GM12878 (cell line): ENCODE data around the gene TTC16. TPM values are rescaled to one million over a fixed set of nuclear protein-coding genes. Genes with fewer than 3 reads are reported as not detected.

Experiments used
- ATAC-seq: fragments of 200-7000 bp; cut with Tn5 transposase; 3 replicates; pipeline ENCODE4 v1.9.1; 2020; ENCODE audit warnings: mild to moderate bottlenecking, moderate library complexity
- BruUV-seq: library from RNA; stranded (reverse); fragments of 400-500 nt; replicated peaks from 2 replicates; lab custom pipeline; 2021; lab: Mats Ljungman, UMichigan
- CTCF ChIA-PET: fragments of 300-600 bp; sonication (Branson Sonifier 250); formaldehyde crosslinking; extraction: SDS; loops from one replicate; lab custom pipeline; 2021; ENCODE audit warnings: inconsistent platforms; lab: Yijun Ruan, JAX
- POLR2A ChIA-PET: fragments of 350-600 bp; formaldehyde crosslinking; extraction: SDS; loops from one replicate; lab custom pipeline; 2021; ENCODE audit warnings: inconsistent platforms; lab: Charles Lee
- RAD21 ChIA-PET: fragments of 300-600 bp; sonication (Branson Sonifier 250); formaldehyde crosslinking; loops from one replicate; lab custom pipeline; 2023; ENCODE audit warnings: antibody characterized with exemption; ENCODE audit not compliant: unreplicated experiment; lab: Charles Lee
- SMC1A ChIA-PET: fragments of 300-600 bp; sonication (Branson Sonifier 250); formaldehyde crosslinking; loops from one replicate; lab custom pipeline; 2023; ENCODE audit not compliant: unreplicated experiment, uncharacterized antibody; lab: Charles Lee
- DNase-seq: peaks from one replicate; pipeline ENCODE4 v3.0.0-alpha.2; 2011; ENCODE audit warnings: low read depth, low spot score
- FAIRE-seq: peaks from 3 replicates; lab custom pipeline; 2011; peaks lifted over from hg19 to GRCh38; lab: Jason Lieb, UNC
- H2AFZ ChIP-seq: 2 replicates; pipeline ENCODE4 v1.6.0; 2011; ENCODE audit warnings: low read depth, low read length, control low read depth; ENCODE audit not compliant: control insufficient read depth
- H3K27ac ChIP-seq: 2 replicates; pipeline ENCODE4 v1.5.1; 2011; ENCODE audit warnings: control low read depth; ENCODE audit not compliant: control insufficient read depth, insufficient read depth
- H3K27me3 ChIP-seq, 2 experiments: replicated peaks in 1 of 2; 2 replicates each; pipeline versions ENCODE4 v1.6.0 to v1.6.1; 2011; ENCODE audit warnings: low read length in 1 of 2; ENCODE audit not compliant: control insufficient read depth in 2 of 2, insufficient read depth in 2 of 2
- H3K36me3 ChIP-seq, 2 experiments: 2 replicates each; pipeline ENCODE4 v1.5.1; 2011; ENCODE audit warnings: low read length in 1 of 2; ENCODE audit not compliant: control insufficient read depth in 2 of 2, insufficient read depth in 2 of 2
- H3K4me1 ChIP-seq: 2 replicates; pipeline ENCODE4 v1.6.1; 2011; ENCODE audit warnings: mild to moderate bottlenecking, low read length, moderate library complexity, mixed read lengths; ENCODE audit not compliant: control insufficient read depth, insufficient read depth
- H3K4me2 ChIP-seq: 2 replicates; pipeline ENCODE4 v1.6.0; 2011; ENCODE audit warnings: control low read depth; ENCODE audit not compliant: control insufficient read depth, insufficient read depth
- H3K4me3 ChIP-seq: fragments of 200-600 bp; sonication (generic); 2 replicates; pipeline ENCODE4 v1.5.1; 2016
- H3K79me2 ChIP-seq: 2 replicates; pipeline ENCODE4 v1.6.0; 2011; ENCODE audit warnings: low read length; ENCODE audit not compliant: control insufficient read depth, insufficient read depth
- H3K9ac ChIP-seq: 2 replicates; pipeline ENCODE4 v1.8.0; 2011; ENCODE audit warnings: low read length, control low read depth, mixed read lengths; ENCODE audit not compliant: control insufficient read depth, insufficient read depth
- H3K9me3 ChIP-seq: replicated peaks from 3 replicates; pipeline ENCODE4 v1.5.1; 2011; ENCODE audit warnings: mild to moderate bottlenecking, low read length; ENCODE audit not compliant: control insufficient read depth, insufficient read depth
- H4K20me1 ChIP-seq: 2 replicates; pipeline ENCODE4 v1.6.0; 2011; ENCODE audit not compliant: control insufficient read depth, insufficient read depth
- E4F1 ChIP-seq: fragments of 450-650 bp; IDR thresholded peaks from 2 replicates; pipeline ENCODE4 v1.6.1; 2018; ENCODE audit warnings: borderline replicate concordance, mild to moderate bottlenecking; ENCODE audit not compliant: partially characterized antibody
- EGR1 ChIP-seq, 2 experiments: IDR thresholded peaks; 1 replicate in 1 of 2; 2 replicates in 1 of 2; pipeline ENCODE4 v1.6.1; 2011 to 2012; ENCODE audit warnings: low read depth in 2 of 2, low read length in 2 of 2, borderline replicate concordance in 1 of 2, mild to moderate bottlenecking in 1 of 2, moderate library complexity in 1 of 2
- HCFC1 ChIP-seq: fragments of 150-350 bp; IDR thresholded peaks from 2 replicates; pipeline ENCODE4 v1.6.1; 2014; ENCODE audit warnings: low read length
- SUPT20H ChIP-seq: IDR thresholded peaks from 2 replicates; pipeline ENCODE4 v1.6.1; 2011; ENCODE audit warnings: low read depth, mild to moderate bottlenecking, low read length, moderate library complexity, borderline replicate concordance; ENCODE audit not compliant: control insufficient read depth
- ZNF592 ChIP-seq: fragments of 450-650 bp; IDR thresholded peaks from 2 replicates; pipeline ENCODE4 v1.6.1; 2017; ENCODE audit warnings: mild to moderate bottlenecking, moderate library complexity
- WGBS: methylation state at CpG from one replicate; pipeline ENCODE4 v1.1.6; 2016; ENCODE audit warnings: low lambda C conversion rate; ENCODE audit not compliant: insufficient replicate concordance, insufficient coverage; ENCODE audit errors: missing lambda C conversion rate; 5-methylcytosine and 5-hydroxymethylcytosine counted together
- in situ Hi-C: fragments of 300-500 bp; cut with MboI; formaldehyde crosslinking; loops from 9 replicates; pipeline ENCODE4 v1.14.3; 2018; ENCODE audit warnings: mixed read lengths
- intact Hi-C: fragments of 100-400 bp; cut with micrococcal nuclease; formaldehyde crosslinking; loops from one replicate; pipeline ENCODE4 v1.14.2; 2022; ENCODE audit not compliant: unreplicated experiment
- polyA plus RNA-seq, 11 experiments: library from polyadenylated mRNA; depleted of rRNA in 4 of 11; unstranded in 6 of 11; stranded (reverse) in 5 of 11; fragments of >200 nt; fragmentation: Nextera tagmentation in 4 of 11; fragmentation: Illumina TruSeq in 1 of 11; extraction: Ambion mirVana in 4 of 11; extraction: Trizol in 1 of 11; gene quantifications; 1 replicate in 1 of 11; 2 replicates in 10 of 11; pipeline versions ENCODE4 v1.2.1 to v1.2.3, GENCODE V29; 2011 to 2016; ENCODE audit warnings: inconsistent platforms in 2 of 11, missing spikeins in 2 of 11, low read depth in 1 of 11
- total RNA-seq, 4 experiments: library from RNA; depleted of rRNA in 3 of 4; stranded (reverse); fragments of >200 nt in 3 of 4; fragmentation: Illumina TruSeq in 1 of 4; extraction: Trizol in 1 of 4; gene quantifications; 2 replicates each; pipeline versions ENCODE4 v1.2.1 to v1.2.3, GENCODE V29; 2013 to 2021

The TTC16 gene
- total and polyA plus RNA-seq, 10 of the 15 experiments (the other 5 are each of a cell fraction or from before 2014, with no cell fraction given), result 0.03 TPM; not detected in 9

GRCh38 chr9:127771570-127772189 is 55.8 kb downstream of the TTC16 start:
- peak overlapping the region; percentile 37 for H2AFZ ChIP-seq
- RAD21 ChIA-PET, result interaction anchor here (0.9 to 7.6 kb wide), 10 partner anchors 8 to 224 kb away, joined by 3 to 61 read pairs (median 7); partner anchors contain the start of genes CDK9, ST6GALNAC4 and TOR2A

More at GRCh38 chr9:127771570-127772189, 55.8 kb downstream of the TTC16 start:
- WGBS, result 15% methylated on average over 7 of the region's 19 CpGs
- Histone ChIP-seq H3K4me3 (peak overlapping the region; percentile 37; the same call in 1 of the 2 replicates), H3K4me1 (peaks cover 24% of the 10 kb centered on the region), H3K9ac (no peak overlapping the region), H3K79me2 (peaks cover 22% of the 10 kb centered on the region), H3K27me3 (no peaks in the 10 kb centered on the region), H3K27ac (peak overlapping the region; percentile 28; the same call in 1 of the 2 replicates), H4K20me1 (peaks cover 3% of the 10 kb centered on the region; the same call in 1 of the 2 replicates), H3K36me3 (peaks cover 4 to 26% of the 10 kb centered on the region in 2 experiments), H3K4me2 (peak overlapping the region; percentile 65), H3K9me3 (no peaks in the 10 kb centered on the region)
- no TSS peak for BruUV-seq
- intact Hi-C loops (no loop called here), in situ Hi-C loops (no loop called here)
- DNase-seq (no peak), ATAC-seq (no peak), FAIRE-seq (no peak)
- ChIA-PET CTCF (interaction anchor here (0.5 to 9.2 kb wide), 9 partner anchors 10 to 161 kb away, joined by 3 to 75 read pairs (median 4); partner anchors contain the start of genes CDK9, ST6GALNAC4 and TOR2A), SMC1A (interaction anchor here (0.6 to 1.9 kb wide), 8 partner anchors 8 to 150 kb away, joined by 3 to 26 read pairs (median 4); partner anchors contain the start of genes CDK9 and TOR2A), POLR2A (interaction anchor here (0.5 to 3.6 kb wide), 16 partner anchors 9 to 1750 kb away, joined by 3 to 42 read pairs (median 5); partner anchors contain the start of genes CDK9, FPGS, ST6GALNAC4 and TOR2A)
- TF ChIP-seq E4F1 (no peak), HCFC1 (no peak), EGR1 (IDR thresholded peaks at IDR 0.05; ENCODE audit: borderline replicate concordance in 1 of 2, low read depth in 2 of 2, low read length in 2 of 2) (no peak), SUPT20H (no peak), ZNF592 (no peak)
